NCI-H460 (cell line): ENCODE data around the gene PADI3. TPM values are rescaled to one million over a fixed set of nuclear protein-coding genes. Genes with fewer than 3 reads are reported as not detected.

Experiments
- DNase-seq: peaks from one replicate; pipeline ENCODE4 v3.0.0-alpha.2; 2016; ENCODE audit warnings: low read depth; ENCODE audit errors: extremely low read depth
- total RNA-seq: library from RNA; depleted of rRNA; stranded (reverse); fragments of >200 nt; shearing (Covaris generic); gene quantifications from 2 replicates; pipeline ENCODE4 v1.2.3, GENCODE V29; 2014

Gene PADI3
- total RNA-seq, 1 experiment from 2014 or later = not detected

DNA sequence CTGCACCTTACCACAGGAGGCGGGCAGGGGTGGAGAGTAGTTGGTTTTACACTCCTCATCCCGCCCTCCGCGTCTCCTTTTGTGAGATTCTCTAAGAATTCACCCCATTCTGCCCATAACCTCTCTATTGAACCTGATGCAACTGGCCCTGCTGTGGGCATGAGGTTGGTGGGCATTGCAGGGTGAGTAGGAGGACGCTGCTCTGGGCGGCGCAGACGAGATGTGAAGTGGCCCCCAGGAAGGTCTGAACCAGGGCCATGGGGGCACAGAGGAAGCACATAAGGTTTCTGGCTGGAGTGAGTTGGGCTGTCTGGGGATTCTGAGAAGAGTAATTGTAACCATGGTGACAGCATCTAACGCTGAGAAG lies 35.1 kb upstream of the PADI3 start:
- no peak for DNase-seq

DNA sequence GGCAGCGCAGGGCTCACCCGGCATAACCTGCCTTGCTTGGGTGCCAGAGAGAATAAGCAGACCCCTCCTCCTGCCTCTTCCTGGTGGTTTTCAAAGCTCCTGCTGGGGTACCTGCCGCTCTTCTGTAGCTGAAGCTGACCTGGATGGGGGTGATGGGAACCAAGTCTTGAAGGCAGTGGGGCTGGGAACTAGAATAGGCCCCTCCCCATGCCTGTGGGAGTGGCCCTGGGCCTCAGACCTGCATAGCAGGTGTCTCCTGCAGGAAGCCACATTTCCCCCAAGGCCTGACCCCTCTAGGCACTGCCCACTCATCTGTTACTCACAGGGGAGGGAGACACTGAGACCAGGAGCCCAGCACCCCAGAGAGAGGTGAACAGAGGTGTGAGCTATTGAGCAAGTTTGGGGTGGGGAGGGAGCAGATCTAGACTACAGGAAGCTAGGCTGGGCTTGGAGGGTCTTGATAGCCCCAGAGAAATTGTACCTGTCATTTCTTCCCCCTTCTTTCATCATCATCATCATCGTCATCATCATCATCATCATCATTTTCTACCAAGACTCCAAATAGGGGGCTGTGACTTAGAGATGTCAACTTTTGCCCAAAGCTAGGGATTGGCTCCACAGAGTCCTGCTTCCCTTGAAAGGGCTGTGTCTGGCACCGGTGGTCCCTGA lies 33.9 kb upstream of the PADI3 start:
- no peak for DNase-seq

DNA sequence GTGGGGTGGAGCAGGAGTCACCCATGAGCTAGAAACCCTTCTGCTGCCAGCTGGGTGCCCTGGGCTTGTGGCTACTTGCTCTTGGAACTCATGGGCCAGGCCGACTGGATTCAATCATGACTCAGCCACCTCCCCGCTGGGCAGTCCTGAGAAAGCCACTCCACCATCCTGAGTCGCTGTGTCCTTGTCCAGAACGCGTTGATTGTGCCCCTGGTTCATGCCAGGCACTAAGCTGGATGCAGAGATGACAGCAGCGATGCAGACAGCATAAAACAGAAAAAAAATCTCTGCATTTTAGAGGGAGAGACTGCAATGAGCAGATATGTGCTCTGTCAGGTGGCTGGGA lies 33.4 kb upstream of the PADI3 start:
- no peak for DNase-seq

DNA sequence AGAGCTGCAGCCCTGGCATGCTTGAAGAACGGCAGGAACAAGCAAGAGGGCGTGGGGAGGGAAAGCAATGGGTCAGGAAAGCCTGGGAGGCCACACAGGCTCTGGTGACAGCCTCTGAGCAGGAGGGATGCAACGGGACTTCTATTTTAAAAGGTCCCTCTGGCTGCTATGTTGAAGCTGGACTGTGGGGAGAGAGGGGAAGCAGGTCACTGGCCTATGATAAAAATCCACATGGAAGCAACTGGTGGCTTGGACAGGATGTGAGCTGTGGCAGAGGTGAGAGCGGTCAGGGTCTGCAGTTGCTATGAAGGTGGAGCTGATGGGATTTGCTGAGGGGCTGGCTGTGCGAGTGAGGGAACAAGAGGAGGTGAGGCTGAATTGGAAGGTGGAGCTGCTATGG lies 32.8 kb upstream of the PADI3 start:
- DNase-seq = no peak

DNA sequence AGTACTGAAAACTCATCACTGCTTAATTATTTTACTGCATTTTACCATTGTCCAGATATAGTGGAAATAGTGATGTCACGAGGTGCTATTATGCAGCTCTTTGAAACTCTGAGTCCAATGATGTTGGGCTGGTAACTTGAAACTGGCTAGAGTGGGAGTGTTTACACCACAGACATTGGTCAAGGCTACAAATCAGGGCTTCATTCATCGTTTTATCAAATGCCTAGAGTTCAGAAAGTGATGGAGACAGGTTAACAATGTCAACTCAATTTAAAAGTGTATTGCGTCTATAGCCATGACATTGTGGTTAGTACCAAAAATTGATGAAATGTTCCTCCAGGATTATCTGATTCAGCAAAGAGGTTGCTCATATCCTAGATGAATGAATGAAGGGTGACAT lies 31.3 kb upstream of the PADI3 start:
- DNase-seq = no peak

DNA sequence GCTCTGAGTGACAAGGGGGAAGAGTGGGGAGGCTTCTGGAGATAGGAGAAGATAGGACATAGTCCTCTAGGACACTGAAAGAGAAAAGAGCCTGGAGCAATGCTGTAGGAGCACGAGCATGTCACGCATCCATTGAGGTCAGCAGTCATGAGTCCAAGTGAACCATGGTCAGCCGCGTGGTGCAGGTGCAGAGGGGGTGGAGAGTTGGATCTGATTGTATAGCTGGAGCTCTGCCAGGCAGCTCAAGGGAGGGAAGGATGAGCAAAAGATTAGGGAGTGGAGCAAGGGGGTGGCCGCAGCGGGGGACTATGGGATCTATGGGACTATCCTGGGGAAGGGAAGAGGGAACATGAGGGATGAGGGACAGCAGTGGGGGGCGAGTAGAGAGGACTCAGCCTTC lies 30.0 kb upstream of the PADI3 start:
- DNase-seq = no peak

DNA sequence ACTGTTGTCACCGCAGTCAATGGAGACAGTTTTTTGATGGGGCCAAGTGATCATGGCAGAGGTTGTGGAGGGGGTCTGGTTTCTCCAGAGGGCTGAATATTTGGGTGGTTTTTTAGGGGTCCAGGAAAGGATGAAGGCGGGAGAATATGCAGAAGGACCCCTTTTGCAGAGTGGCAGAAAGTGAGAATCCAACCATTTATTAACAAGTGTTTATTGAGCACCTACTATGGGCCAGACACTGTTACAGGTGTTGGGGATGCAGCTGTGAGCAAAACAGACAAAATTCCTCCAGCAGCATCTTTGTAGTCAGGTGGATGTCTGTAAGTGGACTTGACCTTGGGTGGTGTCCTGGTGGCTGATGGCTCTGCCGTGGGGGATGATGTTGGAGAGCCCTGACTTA lies 28.6 kb upstream of the PADI3 start:
- DNase-seq = no peak

DNA sequence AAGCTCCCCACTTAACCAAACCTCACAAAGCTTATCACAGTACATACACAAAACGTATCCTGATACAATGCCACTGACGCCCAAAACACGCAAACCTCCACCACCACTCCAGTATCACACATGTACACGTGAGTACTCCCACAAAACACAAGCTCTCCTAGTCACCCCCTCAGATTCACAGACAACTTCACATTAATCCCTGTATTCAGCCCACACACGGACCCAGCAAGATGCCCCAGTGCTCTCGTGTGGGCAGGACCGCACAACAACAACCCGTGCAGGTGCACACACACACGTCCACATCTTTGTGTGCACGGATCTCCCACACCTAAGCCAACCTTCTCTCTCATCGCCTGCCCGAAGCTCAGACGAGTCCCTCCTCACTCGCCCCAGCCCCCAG lies 26.3 kb upstream of the PADI3 start:
- no peak for DNase-seq

DNA sequence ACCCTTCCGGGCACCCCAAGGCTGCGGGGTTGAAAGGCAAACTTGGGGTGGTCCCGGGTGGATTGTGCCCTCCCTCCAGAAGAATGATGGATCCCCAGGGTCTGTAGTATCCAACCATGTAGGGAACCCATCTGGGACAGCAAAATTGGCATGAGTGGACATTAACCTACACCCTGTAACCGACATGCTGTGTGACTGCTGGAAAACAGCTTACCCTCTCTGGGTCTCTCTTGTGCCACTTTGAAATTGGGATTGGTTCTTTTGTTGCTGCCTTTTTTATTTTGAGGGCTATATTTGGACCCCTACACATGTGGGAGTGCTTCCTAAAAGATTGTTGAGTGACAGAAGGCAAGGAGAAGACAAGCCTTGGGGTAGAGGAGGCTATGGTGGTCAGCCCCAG lies 24.5 kb upstream of the PADI3 start:
- no peak for DNase-seq

DNA sequence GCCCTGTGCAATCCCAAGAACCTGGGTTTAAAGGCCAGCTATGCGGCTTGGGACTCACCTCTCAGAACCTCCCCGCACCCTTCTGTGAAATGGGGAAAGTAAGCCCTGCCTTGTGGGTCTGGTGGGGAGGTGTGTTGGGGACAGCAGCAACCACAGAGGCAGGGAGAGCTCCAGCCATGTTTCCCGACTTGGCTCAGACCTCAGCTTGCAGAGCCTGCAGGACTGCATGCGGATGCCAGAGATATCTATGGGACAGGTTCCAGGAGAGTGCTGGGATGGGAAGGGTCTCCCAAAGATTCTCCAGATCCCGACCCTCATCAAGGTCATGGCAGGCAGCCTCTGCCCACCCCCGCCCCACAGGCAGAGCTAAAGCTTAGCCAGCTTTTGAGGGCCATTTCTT lies 23.8 kb upstream of the PADI3 start:
- DNase-seq = no peak

DNA sequence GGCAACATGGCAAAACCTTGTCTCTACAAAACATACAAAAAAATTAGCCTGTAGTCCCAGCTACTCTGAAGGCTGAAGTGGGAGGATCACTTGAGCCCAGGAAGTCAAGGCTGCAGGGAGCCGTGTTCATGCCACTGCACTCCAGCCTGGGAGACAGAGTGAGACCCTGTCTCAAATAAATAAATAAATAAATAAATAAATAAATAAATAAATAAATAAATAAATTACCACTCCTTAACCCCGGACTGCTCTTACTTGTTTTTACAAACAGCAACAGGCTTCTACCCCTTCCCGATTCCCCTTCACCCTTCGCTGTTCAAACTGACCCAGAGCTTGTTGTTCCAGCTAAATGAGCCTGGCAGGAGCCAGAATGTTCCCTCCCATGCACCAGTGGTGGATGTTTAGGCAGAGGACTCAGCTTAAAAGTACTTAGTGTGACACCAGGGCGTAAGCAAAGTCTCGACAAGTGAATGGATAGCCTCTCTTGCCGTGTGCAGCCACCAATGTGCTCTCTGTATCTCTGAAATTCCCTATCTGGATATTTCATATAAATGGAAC lies 21.5 kb upstream of the PADI3 start:
- DNase-seq = no peak

DNA sequence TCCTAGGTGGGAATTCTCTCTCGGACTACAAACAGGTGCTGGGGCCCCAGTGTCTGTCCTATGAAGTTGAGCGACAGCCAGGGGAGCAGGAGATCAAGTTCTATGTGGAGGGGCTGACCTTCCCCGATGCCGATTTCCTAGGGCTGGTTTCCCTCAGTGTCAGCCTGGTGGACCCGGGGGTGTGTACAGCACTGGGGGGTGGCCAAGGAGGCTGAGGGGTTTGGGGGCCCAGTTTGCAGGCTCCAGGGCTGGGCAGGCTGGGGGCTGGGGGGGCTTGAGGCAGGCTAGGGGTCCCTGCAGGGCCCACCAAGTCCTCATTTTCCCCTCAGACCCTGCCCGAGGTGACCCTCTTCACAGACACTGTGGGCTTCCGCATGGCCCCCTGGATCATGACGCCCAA lies 20.3 kb upstream of the PADI3 start:
- no peak for DNase-seq

DNA sequence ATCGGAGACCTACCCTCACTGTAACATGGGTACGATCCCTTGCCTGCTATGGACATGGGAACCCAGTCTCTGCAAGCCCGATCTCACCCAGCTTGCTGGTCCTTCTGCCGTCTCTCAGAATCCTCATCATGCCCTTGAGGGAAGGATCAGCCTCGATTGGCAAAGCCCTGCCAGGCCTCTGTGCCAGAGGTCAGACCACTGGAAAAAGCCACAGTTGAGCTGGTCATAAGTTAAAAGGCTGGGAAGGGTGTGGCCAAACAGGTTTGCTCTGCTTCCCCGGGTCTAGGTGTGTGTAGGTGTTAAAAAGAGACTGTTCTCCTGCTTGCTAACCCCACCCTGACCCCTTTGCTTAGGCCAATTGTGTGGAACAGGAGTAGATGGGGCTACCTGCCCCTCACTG lies 19.5 kb upstream of the PADI3 start:
- no peak for DNase-seq

DNA sequence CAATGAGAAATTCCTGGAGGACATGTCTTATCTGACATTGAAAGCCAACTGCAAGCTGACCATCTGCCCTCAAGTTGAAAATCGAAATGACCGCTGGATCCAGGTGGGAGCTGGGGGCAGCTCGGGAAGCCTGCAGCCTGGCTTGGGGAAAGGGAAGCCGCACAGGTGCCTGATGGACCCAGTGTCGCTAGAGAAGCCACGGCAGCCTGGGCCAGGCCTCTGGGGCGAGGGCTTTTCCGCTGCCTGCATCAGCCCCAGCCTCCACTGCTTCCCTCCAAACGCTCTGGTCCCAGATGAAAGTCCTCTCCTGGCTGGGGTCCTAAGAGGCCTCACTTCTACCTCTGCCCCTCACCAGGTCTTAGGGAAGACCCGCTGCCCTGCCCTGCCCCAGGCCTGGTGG lies 18.8 kb upstream of the PADI3 start:
- DNase-seq = no peak

DNA sequence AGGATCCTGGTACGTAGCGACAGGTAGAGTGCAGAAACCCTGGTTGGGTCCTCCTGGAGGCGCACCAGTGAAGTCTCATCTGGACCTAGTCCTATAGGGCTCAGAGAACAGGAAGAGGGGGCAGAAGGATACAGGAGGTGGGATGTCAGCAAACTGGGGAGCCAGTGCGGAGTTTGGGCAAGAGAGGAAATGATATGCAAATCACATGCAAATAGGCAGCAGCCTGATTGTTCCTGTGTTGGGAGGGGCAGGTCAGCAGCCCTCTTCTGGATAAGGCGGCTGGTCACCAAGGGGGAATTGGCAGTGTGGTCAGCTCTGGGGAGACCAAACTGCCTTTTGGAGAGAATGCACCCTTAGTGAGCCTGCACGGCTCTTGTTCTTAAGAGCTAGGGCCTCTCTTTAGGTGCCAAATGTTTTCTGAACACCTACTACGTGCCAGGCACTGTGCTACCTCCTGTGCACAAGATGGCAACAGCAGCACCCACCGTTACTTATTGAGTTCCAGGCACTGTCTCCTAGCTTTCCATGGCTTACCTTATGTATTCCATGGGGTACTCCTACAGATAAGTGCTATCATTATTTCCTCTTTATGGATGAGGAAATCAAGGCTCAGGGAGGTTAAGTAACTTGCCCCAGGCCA lies 18.1 kb upstream of the PADI3 start:
- DNase-seq = no peak

DNA sequence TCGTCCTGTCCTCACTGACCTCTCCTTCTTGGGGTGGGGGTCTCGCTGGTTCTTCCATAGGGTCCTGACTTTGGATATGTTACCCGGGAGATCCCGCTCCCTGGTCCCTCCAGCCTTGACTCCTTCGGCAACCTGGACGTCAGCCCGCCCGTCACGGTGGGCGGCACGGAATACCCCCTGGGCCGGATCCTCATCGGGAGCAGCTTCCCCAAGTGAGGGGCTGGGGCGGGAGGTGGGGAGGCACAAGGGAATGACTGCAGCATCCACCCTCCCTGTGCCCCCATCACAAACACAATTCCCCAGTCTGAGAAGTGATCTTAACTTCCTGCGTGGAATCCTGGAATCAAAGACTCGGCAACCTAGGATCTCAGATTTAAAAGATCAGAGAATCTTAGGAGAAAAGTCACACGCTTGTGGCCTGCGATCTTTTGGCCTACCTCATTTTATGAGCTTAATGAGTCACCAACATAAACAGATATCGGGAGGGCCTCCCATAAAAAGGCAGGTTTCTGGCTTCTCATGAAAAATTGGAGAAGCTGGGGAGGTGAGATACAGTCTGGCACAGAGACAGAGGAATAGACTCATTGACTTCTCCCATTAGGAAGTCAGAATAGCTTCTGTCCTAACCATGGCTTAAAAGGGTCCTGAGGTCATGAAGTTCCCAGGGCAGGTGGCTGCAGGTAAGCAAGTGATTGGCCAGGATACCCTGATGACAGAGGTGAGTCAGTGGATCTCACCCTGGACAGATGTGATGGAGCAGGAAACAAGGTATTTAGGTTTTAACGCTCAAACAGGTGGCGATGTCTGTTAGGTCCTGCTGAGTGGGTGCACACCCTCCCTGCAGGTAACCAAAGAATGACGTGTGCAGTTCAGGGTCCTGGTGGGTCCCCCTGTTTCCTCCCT lies 15.9 kb upstream of the PADI3 start:
- DNase-seq = no peak

DNA sequence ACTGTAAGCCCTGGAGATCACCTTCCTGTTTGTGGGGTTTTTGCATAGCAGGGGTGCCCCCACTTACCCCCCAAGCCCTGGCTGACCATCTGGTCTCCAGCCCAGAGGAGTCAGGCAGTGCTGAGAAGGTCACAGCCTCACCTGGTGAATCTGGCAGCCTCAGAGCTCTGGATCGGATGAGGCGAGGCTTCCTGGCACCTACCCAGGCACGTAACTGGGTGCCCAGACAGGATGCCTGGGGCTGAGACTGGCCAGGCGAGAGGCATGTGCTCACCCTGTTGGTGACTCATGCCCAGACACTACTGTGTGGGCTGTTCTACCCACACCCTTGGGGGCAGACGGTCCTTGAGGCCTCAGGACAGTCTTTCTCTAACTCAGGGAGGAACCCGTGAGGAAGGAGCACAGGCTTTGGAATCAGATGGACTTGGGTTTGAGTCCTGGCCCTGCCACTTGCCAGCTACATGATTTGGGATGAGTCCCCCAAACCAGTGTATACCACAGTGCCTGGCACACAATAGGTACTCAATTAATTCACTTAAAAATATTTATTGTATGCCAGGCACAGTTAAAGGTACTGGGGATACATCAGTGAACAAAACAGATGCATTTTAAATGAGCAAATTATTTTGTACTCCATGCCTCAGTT lies 15.1 kb upstream of the PADI3 start:
- DNase-seq = no peak

DNA sequence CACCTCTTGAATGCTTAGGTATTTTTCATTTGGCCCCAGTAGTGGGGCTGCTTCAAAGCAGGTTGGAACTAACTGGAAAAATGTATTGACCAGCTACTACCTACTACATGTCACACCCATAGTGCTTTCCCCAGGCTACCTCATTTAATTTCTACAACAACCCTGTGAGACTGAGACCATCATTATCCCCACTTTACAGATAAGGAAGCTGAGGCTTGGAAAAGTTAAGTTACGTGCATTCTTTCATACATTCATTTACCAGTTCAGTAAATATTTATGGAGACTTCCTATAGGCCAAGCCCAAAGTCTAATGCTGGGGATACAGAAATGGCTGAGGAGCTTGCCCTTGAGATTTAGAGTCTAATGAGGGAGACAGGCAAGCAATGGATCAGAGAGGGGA lies 14.5 kb upstream of the PADI3 start:
- DNase-seq = no peak

DNA sequence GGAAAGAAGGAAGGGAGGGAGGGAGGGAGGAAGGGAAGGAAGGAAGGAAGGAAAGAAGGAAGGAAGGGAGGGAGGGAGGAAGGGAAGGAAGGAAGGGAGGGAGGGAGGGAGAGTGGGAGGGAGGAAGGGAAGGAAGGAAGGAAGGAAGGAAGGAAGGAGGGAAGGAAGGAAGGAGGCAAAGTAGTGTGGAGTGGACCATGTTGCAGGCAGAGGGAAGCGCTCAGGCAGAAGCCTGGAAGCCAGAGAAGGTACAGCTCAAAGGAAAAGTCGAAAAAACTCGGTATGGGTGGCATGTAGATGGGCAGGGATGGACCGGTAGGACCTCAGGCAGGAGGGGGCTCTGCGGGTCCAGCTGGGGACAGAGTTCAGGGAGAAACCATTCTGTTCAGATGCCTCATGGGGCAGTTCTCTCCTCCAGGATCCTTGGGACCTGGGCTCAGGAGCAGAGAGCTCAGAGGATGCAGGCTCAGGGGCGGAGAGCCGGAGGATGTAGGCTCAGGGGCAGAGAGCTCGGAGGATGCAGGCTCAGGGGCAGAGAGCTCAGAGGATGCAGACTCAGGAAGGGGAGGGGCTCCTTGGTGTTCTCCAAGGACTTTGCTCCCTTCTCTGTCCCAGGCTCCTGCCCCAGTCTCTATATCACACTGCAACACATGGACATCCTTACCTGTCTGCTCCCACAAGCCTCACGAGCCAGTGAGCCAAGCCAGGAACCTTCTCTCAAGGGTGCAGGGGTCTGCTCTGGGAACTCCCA lies 13.6 kb upstream of the PADI3 start:
- no peak for DNase-seq

DNA sequence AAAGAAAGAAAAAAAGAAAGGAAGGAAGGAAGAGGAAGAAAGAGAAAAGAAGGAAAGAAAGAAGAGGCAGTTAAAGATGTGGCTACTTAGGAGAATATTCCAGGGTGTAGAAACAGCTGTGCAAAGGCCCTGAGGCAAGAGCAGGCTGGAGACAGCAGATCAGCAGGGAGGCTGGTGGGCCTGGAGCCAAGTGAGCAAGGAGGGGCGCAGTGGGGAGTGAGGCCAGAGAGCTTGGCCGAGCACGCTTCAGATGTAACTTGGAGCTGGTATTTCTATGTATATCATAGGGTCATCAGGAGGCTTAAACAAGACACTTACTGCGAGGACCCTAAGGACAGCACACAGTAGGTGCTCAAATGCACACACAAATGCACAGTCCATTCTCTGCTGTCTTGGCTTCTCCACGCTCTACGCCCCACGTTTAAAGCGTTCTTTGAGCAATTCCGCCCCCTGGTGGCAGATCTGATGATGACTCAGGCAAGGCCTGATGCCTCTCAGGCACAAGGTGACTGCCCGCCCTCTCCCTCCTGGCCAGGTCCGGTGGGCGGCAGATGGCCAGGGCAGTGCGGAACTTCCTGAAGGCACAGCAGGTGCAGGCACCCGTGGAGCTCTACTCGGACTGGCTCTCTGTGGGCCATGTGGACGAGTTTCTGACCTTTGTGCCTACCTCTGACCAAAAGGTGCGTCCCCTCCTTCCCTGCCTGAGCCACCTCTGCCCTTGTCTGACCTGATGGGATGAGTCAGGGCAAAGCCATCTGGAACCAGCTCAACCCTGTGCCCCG lies 11.9 kb upstream of the PADI3 start:
- DNase-seq = peak; percentile 78
